ENCODE measurements around the gene TSPEAR.

TSPEAR gene

DNA sequence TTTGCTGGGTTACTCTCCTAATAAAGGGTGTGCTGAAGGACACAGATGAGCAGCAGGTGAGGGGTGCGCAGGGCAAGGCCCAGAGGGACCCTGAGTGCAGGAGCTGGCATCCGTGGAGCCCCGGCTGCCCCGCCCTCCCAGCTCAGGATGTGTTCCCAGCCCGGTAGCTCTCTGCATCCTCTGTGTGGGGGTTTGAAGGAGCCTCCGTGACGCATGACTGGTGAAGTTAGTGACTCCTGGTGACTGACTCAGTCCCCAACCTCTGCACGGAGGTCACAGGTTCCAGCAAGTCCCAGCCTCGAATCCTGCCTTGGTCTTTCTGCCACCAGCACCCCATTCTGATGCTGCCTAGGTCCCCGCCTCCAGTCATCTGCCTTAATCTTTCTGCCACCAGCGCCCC is 21.6 kb upstream of the TSPEAR start:
- Mint-ChIP-seq H3K27ac (peak overlapping the region in 2 of 3 experiments; percentile 23 to 38), H3K9me3 (peaks cover 9% of the 10 kb centered on the region), H3K27me3 (ENCODE audit: low read depth) (peaks cover 13% of the 10 kb centered on the region), H3K4me1 (peaks cover 30% of the 10 kb centered on the region), H3K4me3 (no peak overlapping the region), H3K36me3 (ENCODE audit: low read depth) (no peaks in the 10 kb centered on the region)
- TF ChIP-seq, protein P1, sequence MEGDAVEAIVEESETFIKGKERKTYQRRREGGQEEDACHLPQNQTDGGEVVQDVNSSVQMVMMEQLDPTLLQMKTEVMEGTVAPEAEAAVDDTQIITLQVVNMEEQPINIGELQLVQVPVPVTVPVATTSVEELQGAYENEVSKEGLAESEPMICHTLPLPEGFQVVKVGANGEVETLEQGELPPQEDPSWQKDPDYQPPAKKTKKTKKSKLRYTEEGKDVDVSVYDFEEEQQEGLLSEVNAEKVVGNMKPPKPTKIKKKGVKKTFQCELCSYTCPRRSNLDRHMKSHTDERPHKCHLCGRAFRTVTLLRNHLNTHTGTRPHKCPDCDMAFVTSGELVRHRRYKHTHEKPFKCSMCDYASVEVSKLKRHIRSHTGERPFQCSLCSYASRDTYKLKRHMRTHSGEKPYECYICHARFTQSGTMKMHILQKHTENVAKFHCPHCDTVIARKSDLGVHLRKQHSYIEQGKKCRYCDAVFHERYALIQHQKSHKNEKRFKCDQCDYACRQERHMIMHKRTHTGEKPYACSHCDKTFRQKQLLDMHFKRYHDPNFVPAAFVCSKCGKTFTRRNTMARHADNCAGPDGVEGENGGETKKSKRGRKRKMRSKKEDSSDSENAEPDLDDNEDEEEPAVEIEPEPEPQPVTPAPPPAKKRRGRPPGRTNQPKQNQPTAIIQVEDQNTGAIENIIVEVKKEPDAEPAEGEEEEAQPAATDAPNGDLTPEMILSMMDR (IDR thresholded peaks at IDR 0.05; ENCODE audit: unreplicated experiment in 3 of 3) = no peak

DNA sequence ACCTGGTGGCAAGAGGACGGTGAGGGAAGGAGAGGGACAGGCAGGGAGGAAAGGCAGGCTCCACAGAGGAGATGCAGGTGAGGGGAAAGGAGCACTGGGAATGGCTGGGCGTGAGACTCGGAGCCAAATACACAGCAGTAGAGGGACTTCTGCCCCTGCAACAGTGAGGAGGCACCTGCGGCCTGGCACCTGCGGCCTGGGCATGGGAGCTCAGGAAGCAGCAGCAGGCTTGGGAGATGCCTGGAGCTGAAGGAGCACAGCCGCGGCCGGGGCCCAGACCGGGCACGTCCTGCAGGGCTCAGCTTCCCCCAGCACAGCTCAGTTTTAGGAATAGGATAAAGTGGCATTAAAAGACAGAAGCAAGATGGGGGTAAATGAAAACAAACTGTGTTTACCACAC is 20.9 kb upstream of the TSPEAR start:
- H3K4me3 Mint-ChIP-seq = no peak overlapping the region
- TF ChIP-seq, protein P1 (IDR thresholded peaks at IDR 0.05; ENCODE audit: unreplicated experiment in 3 of 3) = no peak
- H3K27ac Mint-ChIP-seq = no peak overlapping the region
- peaks cover 16% of the 10 kb centered on the region for H3K27me3 Mint-ChIP-seq (ENCODE audit: low read depth)
- peaks cover 27% of the 10 kb centered on the region for H3K4me1 Mint-ChIP-seq
- H3K9me3 Mint-ChIP-seq = peaks cover 9% of the 10 kb centered on the region
- no peaks in the 10 kb centered on the region for H3K36me3 Mint-ChIP-seq (ENCODE audit: low read depth)

DNA sequence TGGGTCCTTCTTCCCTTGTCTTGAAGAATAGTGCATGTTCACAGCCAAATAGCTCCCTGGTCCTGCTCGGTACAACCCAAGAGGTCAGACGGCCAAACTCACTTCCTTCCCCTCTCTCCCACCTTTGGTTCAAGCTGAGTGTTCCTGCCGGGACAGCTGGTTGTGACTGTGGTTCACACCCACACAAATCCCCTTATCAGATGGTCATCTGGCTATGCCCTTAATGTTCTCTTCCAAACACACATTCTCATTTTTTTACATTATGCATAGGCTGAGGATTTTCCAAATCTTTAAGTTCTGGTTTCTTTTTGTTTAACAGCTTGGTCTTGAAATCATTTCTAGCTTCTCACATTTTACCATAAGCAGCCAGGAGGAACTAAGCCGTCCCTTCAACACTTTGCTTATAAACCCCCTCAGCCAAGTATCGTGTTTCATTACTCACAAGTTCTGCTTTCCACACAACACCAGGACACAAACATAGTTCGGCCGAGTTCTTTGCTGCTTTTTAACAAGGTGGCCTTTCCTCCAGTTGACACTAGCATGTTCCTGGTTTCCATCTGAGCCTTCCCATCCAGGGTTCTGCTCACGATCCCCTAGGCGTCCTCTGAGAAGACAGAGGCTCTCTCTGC is 19.7 kb upstream of the TSPEAR start:
- TF ChIP-seq, protein P1 (IDR thresholded peaks at IDR 0.05; ENCODE audit: unreplicated experiment in 3 of 3) = no peak
- H3K4me3 Mint-ChIP-seq = no peak overlapping the region
- H3K27ac Mint-ChIP-seq = no peak overlapping the region

DNA sequence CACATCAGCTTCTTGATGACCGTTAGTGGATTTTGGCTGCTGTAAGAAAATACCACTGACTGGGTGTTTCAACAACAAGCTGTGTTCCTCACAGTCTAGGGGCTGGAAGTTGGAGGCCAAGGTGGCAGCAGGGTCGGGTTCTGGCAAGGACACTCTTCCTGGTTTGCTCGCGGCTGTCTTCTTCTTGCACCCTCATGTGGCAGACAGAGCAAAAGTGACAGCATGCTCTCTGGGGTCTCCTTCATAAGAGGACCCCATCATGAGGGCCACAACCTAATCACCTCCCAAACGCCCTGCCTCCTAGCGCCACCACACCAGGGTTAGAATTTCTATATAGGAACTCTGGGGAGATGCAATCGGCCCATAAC is 18.6 kb upstream of the TSPEAR start:
- Mint-ChIP-seq H3K36me3 (ENCODE audit: low read depth) (no peaks in the 10 kb centered on the region), H3K27me3 (ENCODE audit: low read depth) (peaks cover 32% of the 10 kb centered on the region), H3K9me3 (peaks cover 9% of the 10 kb centered on the region), H3K4me1 (peaks cover 19% of the 10 kb centered on the region), H3K4me3 (no peak overlapping the region), H3K27ac (no peak overlapping the region)
- TF ChIP-seq, protein P1 (IDR thresholded peaks at IDR 0.05; ENCODE audit: unreplicated experiment in 3 of 3) = no peak

More for the DNA sequence above, 19.7 kb upstream of the TSPEAR start:
- Mint-ChIP-seq H3K36me3 (ENCODE audit: low read depth) (no peaks in the 10 kb centered on the region), H3K9me3 (peaks cover 9% of the 10 kb centered on the region), H3K27me3 (ENCODE audit: low read depth) (peaks cover 23% of the 10 kb centered on the region), H3K4me1 (peaks cover 19% of the 10 kb centered on the region)

DNA sequence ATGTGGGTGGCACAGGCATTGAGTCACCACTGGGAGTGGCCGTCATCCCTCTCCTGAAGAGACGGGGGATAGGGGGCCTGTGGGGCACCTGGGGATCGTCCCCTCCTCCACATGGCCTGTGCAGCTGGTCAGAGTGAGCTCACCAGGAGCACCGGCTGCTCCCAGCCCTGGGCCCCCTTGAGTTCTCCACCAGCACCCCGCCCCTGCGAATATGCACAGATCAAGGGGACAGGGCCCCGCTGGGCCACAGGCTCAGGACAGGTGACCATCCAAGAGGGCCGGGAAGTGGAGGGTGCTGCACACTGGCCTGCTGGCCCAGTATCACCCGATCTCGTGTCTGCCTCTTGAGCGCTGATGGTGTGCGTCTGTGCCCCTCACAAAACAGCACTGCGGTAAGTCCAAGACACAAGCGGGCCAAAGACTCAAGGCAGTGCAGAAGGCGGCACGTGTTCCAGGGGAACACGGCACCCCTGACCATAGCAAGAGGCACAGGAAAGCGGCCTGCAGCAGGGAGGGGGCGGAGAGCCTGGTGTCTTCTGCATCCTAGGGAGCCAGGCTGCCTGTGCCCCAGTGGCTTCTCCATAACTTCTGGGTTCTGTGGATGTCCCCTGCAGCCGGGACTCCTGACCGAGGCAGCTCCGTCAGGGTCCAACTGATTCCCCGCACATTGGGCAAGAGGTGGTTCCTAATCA is 18.1 kb upstream of the TSPEAR start:
- Mint-ChIP-seq H3K27ac (no peak overlapping the region), H3K4me3 (no peak overlapping the region)
- TF ChIP-seq, protein P1 (IDR thresholded peaks at IDR 0.05; ENCODE audit: unreplicated experiment in 3 of 3) = no peak

DNA sequence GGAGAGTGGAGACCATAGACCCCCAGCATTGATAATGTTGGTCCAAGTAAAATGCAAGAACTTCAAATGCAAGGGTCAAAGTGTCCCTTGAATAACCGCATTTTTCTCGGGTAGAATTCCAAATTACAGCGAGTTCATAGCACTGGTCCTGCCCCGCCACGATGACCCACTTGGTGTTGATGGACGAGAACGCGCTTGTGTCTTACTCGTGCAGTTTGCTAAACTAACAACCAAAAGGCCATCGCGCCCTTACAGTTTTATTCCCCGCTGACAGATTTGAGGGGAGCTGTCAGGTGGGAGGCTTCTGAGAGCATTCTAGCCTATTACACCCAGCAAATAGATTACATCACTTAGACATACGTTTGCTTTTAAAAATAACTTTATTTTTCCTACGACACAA is 17.3 kb upstream of the TSPEAR start:
- peaks cover 23% of the 10 kb centered on the region for H3K4me1 Mint-ChIP-seq
- no peak overlapping the region for H3K4me3 Mint-ChIP-seq
- TF ChIP-seq, protein P1 (IDR thresholded peaks at IDR 0.05; ENCODE audit: unreplicated experiment in 3 of 3) = no peak
- peaks cover 41% of the 10 kb centered on the region for H3K27me3 Mint-ChIP-seq (ENCODE audit: low read depth)
- H3K27ac Mint-ChIP-seq = no peak overlapping the region
- H3K36me3 Mint-ChIP-seq (ENCODE audit: low read depth) = no peaks in the 10 kb centered on the region
- H3K9me3 Mint-ChIP-seq = peaks cover 9% of the 10 kb centered on the region

More for the DNA sequence above, 18.1 kb upstream of the TSPEAR start:
- Mint-ChIP-seq H3K4me1 (peaks cover 19% of the 10 kb centered on the region), H3K27me3 (ENCODE audit: low read depth) (peaks cover 35% of the 10 kb centered on the region), H3K9me3 (peaks cover 9% of the 10 kb centered on the region), H3K36me3 (ENCODE audit: low read depth) (no peaks in the 10 kb centered on the region)

Measured in nephron (organoid).